Measurements from ENCODE around the gene TPX2. TPM values are rescaled to one million over a fixed set of nuclear protein-coding genes. Genes with fewer than 3 reads are reported as not detected.

Gene TPX2
- total and polyA plus RNA-seq, 2 of the 8 experiments (the other 6 are each of a cell fraction or from before 2014, with no cell fraction given) = 43.6 to 125 TPM

GRCh38 chr20:31818376-31818908, 79.4 kb downstream of the TPX2 start (continued):
- no peak for TF ChIP-seq YY1 (IDR thresholded peaks at IDR 0.05; ENCODE audit: low read depth, low read length)
- TF ChIP-seq FOSL1 (IDR thresholded peaks at IDR 0.05; ENCODE audit: insufficient read depth, low read depth, low read length) = no peak
- TF ChIP-seq RXRA (IDR thresholded peaks at IDR 0.05; ENCODE audit: insufficient read depth, low read depth, low read length) = no peak
- TF ChIP-seq SIRT6 (IDR thresholded peaks at IDR 0.05; ENCODE audit: low read length) = no peak
- no peak for TF ChIP-seq BACH1 (IDR thresholded peaks at IDR 0.05; ENCODE audit: low read length)
